Natural killer cell (primary cell): ENCODE data around the gene RARB. TPM values are rescaled to one million over a fixed set of nuclear protein-coding genes. Genes with fewer than 3 reads are reported as not detected.

Experiments used
- ATAC-seq, 3 donors: fragments of 150-1000 bp in 2 of 3; fragments of 200-7000 bp in 1 of 3; cut with Tn5 transposase; 1 replicate in 1 of 3; 2 replicates in 2 of 3; pipeline ENCODE4 v1.10.0; 2021; ENCODE audit warnings: mild to moderate bottlenecking in 2 of 3, moderate library complexity in 2 of 3
- DNase-seq, 2 donors: peaks; one replicate each; pipeline versions ENCODE4 v3.0.0 to v3.0.0-alpha.2; 2013 to 2021; ENCODE audit warnings: mixed read lengths in 1 of 2
- H3K27ac ChIP-seq: one replicate; pipeline ENCODE4 v1.5.1; 2013; ENCODE audit warnings: mild to moderate bottlenecking, low read length
- H3K27me3 ChIP-seq: one replicate; pipeline ENCODE4 v1.6.1; 2013; ENCODE audit warnings: low read length; ENCODE audit not compliant: control insufficient read depth, insufficient read depth
- H3K36me3 ChIP-seq: one replicate; pipeline ENCODE4 v1.6.1; 2013; ENCODE audit warnings: low read length; ENCODE audit not compliant: control insufficient read depth, insufficient read depth
- H3K4me1 ChIP-seq: one replicate; pipeline ENCODE4 v1.6.1; 2013; ENCODE audit warnings: low read length; ENCODE audit not compliant: control insufficient read depth, insufficient read depth
- H3K4me3 ChIP-seq: one replicate; pipeline ENCODE4 v1.5.1; 2013; ENCODE audit warnings: low read length
- H3K9me3 ChIP-seq: one replicate; pipeline ENCODE4 v1.6.1; 2013; ENCODE audit warnings: low read length; ENCODE audit not compliant: control insufficient read depth, insufficient read depth
- H3K27ac Mint-ChIP-seq, 2 donors: one replicate each; pipeline ENCODE4 v1.8.0; 2022; ENCODE audit warnings: mild to moderate bottlenecking in 2 of 2, mixed read lengths in 2 of 2, moderate library complexity in 1 of 2
- H3K27me3 Mint-ChIP-seq, 2 donors: one replicate each; pipeline ENCODE4 v1.8.0; 2022; ENCODE audit warnings: low read depth in 2 of 2, mixed read lengths in 2 of 2
- H3K36me3 Mint-ChIP-seq: one replicate; pipeline ENCODE4 v1.8.0; 2022; ENCODE audit warnings: mixed read lengths
- H3K4me1 Mint-ChIP-seq, 2 donors: one replicate each; pipeline ENCODE4 v1.8.0; 2022; ENCODE audit warnings: mixed read lengths in 2 of 2
- H3K4me3 Mint-ChIP-seq: one replicate; pipeline ENCODE4 v1.8.0; 2022; ENCODE audit warnings: mild to moderate bottlenecking, moderate library complexity, mixed read lengths
- H3K9me3 Mint-ChIP-seq, 2 donors: one replicate each; pipeline ENCODE4 v1.8.0; 2022; ENCODE audit warnings: mixed read lengths in 2 of 2
- WGBS: methylation state at CpG from one replicate; pipeline ENCODE4 v1.1.7; 2013; ENCODE audit warnings: missing lambda C conversion rate; ENCODE audit not compliant: insufficient coverage; 5-methylcytosine and 5-hydroxymethylcytosine counted together
- intact Hi-C: fragments of 100-400 bp; cut with micrococcal nuclease; formaldehyde crosslinking; loops from one replicate; pipeline ENCODE4 v1.14.2; 2022
- total RNA-seq, 4 donors: library from RNA; stranded (reverse); fragments of 120-200 nt in 1 of 4; gene quantifications; one replicate each; pipeline versions ENCODE4 v1.2.3 to v1.2.4, GENCODE V29; 2013 to 2022
- TF ChIP-seq, protein P1 (sequence below): fragments of 200-600 bp; IDR thresholded peaks from one replicate; pipeline ENCODE4 v1.8.0; 2022; ENCODE audit warnings: antibody characterized with exemption

The RARB gene
- total RNA-seq, 3 donors from 2014 or later (not counting 1 experiment from before 2014, with no cell fraction given), result not detected

DNA sequence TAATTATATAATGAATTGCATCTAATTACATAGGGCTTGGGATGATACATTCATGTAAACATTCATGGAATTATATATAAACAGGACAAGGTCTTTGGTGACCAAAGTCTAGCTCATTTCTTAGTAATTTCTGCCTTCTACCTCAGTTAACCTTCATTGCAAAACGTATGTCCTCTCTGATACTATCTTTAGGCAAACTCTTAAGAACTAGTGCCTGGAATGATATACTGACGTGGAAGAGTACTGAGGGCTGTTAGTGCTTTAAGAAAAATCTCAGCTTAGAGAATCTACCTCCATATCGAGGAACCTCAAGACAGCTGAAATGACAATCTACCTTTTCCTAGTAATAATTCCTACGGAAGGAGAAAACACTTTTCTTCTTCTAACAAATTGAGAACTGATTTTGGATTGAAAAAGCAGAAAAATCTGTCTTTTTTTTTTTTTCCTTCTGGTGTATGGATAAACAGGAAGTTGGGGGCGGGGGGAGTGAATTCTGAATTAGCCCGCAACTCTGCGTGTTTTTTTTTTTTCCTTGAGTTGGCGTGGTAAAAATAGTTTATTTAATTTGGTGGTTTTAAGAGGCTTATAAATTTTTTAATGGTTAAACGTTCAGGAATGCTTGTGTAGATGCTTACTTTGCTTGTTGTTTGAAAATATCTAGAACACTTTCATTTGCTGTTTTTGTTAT, 43.2 kb downstream of the RARB start:
- Histone ChIP-seq H3K36me3 (no peaks in the 10 kb centered on the region), H3K27me3 (no peaks in the 10 kb centered on the region), H3K27ac (no peak overlapping the region), H3K9me3 (no peaks in the 10 kb centered on the region), H3K4me3 (no peak overlapping the region), H3K4me1 (peaks cover 3% of the 10 kb centered on the region)
- Mint-ChIP-seq H3K4me3 (peak overlapping the region; percentile 76), H3K4me1 (peaks cover 13 to 18% of the 10 kb centered on the region in 2 donors), H3K36me3 (no peaks in the 10 kb centered on the region), H3K27me3 (no peaks in the 10 kb centered on the region), H3K9me3 (no peaks in the 10 kb centered on the region), H3K27ac (peak overlapping the region in 1 of 2 donors; percentile 63)
- 0% methylated on average over 3 of the region's 9 CpGs for WGBS
- TF ChIP-seq, protein P1, sequence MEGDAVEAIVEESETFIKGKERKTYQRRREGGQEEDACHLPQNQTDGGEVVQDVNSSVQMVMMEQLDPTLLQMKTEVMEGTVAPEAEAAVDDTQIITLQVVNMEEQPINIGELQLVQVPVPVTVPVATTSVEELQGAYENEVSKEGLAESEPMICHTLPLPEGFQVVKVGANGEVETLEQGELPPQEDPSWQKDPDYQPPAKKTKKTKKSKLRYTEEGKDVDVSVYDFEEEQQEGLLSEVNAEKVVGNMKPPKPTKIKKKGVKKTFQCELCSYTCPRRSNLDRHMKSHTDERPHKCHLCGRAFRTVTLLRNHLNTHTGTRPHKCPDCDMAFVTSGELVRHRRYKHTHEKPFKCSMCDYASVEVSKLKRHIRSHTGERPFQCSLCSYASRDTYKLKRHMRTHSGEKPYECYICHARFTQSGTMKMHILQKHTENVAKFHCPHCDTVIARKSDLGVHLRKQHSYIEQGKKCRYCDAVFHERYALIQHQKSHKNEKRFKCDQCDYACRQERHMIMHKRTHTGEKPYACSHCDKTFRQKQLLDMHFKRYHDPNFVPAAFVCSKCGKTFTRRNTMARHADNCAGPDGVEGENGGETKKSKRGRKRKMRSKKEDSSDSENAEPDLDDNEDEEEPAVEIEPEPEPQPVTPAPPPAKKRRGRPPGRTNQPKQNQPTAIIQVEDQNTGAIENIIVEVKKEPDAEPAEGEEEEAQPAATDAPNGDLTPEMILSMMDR, result no peak
- intact Hi-C loops, result no loop called here
- DNase-seq, result no peak
- ATAC-seq, result no peak

DNA sequence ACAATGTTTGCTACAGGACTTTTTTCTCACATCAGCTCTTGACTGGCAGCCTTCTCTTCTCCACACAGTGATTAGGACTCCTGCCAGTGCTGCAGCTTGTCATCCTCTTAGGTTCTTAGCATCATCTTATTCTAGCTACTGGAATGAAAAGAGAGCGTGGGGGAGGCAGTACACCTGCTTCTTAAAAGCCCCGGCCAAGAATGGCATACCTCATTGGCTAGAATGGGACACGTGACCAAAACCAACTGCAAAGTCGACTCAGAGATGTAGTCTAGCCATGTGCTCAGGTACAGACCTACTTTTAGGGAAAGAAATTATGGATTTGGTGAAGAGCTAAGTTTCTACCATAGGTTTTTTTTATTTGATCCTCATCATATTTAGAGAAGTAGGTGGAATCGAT, 44.1 kb downstream of the RARB start:
- Mint-ChIP-seq H3K27me3 (no peaks in the 10 kb centered on the region), H3K27ac (peak overlapping the region in 1 of 2 donors; percentile 63), H3K4me3 (peak overlapping the region; percentile 76), H3K9me3 (no peaks in the 10 kb centered on the region), H3K4me1 (peaks cover 13 to 18% of the 10 kb centered on the region in 2 donors), H3K36me3 (no peaks in the 10 kb centered on the region)
- H3K4me1 ChIP-seq, result peaks cover 3% of the 10 kb centered on the region
- H3K4me3 ChIP-seq, result no peak overlapping the region
- no peaks in the 10 kb centered on the region for H3K27me3 ChIP-seq
- intact Hi-C loops, result no loop called here
- ATAC-seq, result no peak
- no peaks in the 10 kb centered on the region for H3K36me3 ChIP-seq
- no peak for DNase-seq
- 94% methylated on average over 4 of the region's 5 CpGs for WGBS
- TF ChIP-seq, protein P1, result no peak
- H3K27ac ChIP-seq, result no peak overlapping the region
- no peaks in the 10 kb centered on the region for H3K9me3 ChIP-seq

DNA sequence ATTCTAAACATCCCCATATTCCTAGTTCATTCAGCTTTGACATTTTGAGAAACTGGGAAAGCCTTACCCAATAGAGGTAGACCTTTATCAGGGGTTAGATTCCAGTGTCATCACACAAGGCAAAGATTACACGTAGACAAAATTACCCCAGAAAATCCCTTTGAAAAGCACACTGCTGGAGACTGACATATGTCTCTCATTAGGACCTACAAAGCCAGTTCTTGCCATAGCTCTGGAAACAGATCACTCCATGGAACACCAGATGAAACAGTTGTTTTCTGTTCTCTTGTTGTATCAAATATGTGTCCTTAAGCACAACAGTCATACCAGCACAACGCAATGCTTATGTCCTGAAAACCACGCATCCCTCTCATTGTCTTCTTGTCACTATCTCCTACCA, 44.7 kb downstream of the RARB start:
- Histone ChIP-seq H3K4me3 (no peak overlapping the region), H3K36me3 (no peaks in the 10 kb centered on the region), H3K9me3 (no peaks in the 10 kb centered on the region), H3K27ac (no peak overlapping the region), H3K4me1 (peaks cover 3% of the 10 kb centered on the region), H3K27me3 (no peaks in the 10 kb centered on the region)
- H3K27ac Mint-ChIP-seq, result no peak overlapping the region
- no peaks in the 10 kb centered on the region for H3K27me3 Mint-ChIP-seq
- H3K4me1 Mint-ChIP-seq, result peaks cover 13 to 18% of the 10 kb centered on the region in 2 donors
- TF ChIP-seq, protein P1, result no peak
- no peak overlapping the region for H3K4me3 Mint-ChIP-seq
- WGBS, result 90% methylated on average over 1 of the region's 3 CpGs
- H3K9me3 Mint-ChIP-seq, result no peaks in the 10 kb centered on the region
- intact Hi-C loops, result no loop called here
- no peak for ATAC-seq
- DNase-seq, result no peak
- no peaks in the 10 kb centered on the region for H3K36me3 Mint-ChIP-seq

DNA sequence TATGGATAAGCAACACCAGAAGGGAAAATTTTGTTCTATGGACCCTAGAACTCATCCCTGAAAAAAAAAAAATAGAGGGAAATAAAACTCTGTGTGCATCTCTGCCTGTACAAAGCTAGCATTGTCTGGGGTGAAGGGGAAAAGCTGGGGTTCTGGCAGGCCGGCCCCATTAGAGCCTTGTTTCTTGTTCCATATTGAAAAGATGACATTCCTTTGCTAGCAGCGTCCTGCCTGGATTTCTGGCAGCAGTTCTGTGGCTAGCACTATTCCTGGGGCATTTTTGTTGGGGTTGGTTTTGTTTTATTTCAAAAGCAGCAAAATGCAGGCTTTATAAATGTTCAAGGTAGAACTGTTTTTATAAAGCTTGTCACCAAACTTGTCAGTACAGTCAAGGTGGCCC, 45.2 kb downstream of the RARB start:
- H3K9me3 Mint-ChIP-seq, result no peaks in the 10 kb centered on the region
- TF ChIP-seq, protein P1, result no peak
- no peak for ATAC-seq
- no peak overlapping the region for H3K27ac Mint-ChIP-seq
- peaks cover 13 to 18% of the 10 kb centered on the region in 2 donors for H3K4me1 Mint-ChIP-seq
- no peak overlapping the region for H3K27ac ChIP-seq
- no peaks in the 10 kb centered on the region for H3K27me3 ChIP-seq
- H3K4me3 Mint-ChIP-seq, result no peak overlapping the region
- 90% methylated on average over 2 of the region's 2 CpGs for WGBS
- no peaks in the 10 kb centered on the region for H3K9me3 ChIP-seq
- no peaks in the 10 kb centered on the region for H3K36me3 Mint-ChIP-seq
- H3K36me3 ChIP-seq, result no peaks in the 10 kb centered on the region
- no peak overlapping the region for H3K4me3 ChIP-seq
- H3K27me3 Mint-ChIP-seq, result no peaks in the 10 kb centered on the region
- no peak for DNase-seq
- peaks cover 3% of the 10 kb centered on the region for H3K4me1 ChIP-seq
- intact Hi-C loops, result no loop called here
